HG02678 (cell line): Measurements from ENCODE around the gene CREB1.

Experiments used
- ATAC-seq: cut with Tn5 transposase; IDR thresholded peaks from one replicate; pipeline ENCODE4 v1.9.1; 2021; ENCODE audit warnings: mild to moderate bottlenecking, moderate library complexity; ENCODE audit not compliant: unreplicated experiment

The CREB1 gene

GRCh38 chr2:207503234-207503633, 26.5 kb upstream of the CREB1 start:
- ATAC-seq, result peak; percentile 70

- ATAC-seq, result no peak
Measured at GRCh38 chr2:207504513-207505170, 25.1 kb upstream of the CREB1 start.

- peak; percentile 43 for ATAC-seq
Measured at GRCh38 chr2:207505171-207505570, 24.6 kb upstream of the CREB1 start.

- no peak for ATAC-seq
Measured at GRCh38 chr2:207505728-207506127, 24.0 kb upstream of the CREB1 start.

- no peak for ATAC-seq
Measured at GRCh38 chr2:207506426-207506825, 23.3 kb upstream of the CREB1 start.

- no peak for ATAC-seq
Measured at GRCh38 chr2:207510148-207510547, 19.6 kb upstream of the CREB1 start.

GRCh38 chr2:207511851-207512250, 17.9 kb upstream of the CREB1 start:
- no peak for ATAC-seq

GRCh38 chr2:207512356-207512755, 17.4 kb upstream of the CREB1 start:
- ATAC-seq, result no peak

- no peak for ATAC-seq
Measured at GRCh38 chr2:207513551-207514257, 16.1 kb upstream of the CREB1 start.

- no peak for ATAC-seq
Measured at GRCh38 chr2:207514451-207514850, 15.3 kb upstream of the CREB1 start.

GRCh38 chr2:207515671-207516070, 14.1 kb upstream of the CREB1 start:
- ATAC-seq, result no peak

GRCh38 chr2:207516206-207516605, 13.6 kb upstream of the CREB1 start:
- ATAC-seq, result no peak

- ATAC-seq, result no peak
Measured at GRCh38 chr2:207523005-207523404, 6.8 kb upstream of the CREB1 start.

- ATAC-seq, result no peak
Measured at GRCh38 chr2:207525296-207525695, 4.5 kb upstream of the CREB1 start.

GRCh38 chr2:207528980-207529329, 807 bp upstream of the CREB1 start:
- peak; percentile 10 for ATAC-seq

- peak; percentile 11 for ATAC-seq
Measured at GRCh38 chr2:207530160-207531031, 634 bp downstream of the CREB1 start.

- ATAC-seq, result no peak
Measured at GRCh38 chr2:207531032-207531952, 1.5 kb downstream of the CREB1 start.

GRCh38 chr2:207532676-207533075, 2.9 kb downstream of the CREB1 start:
- no peak for ATAC-seq

GRCh38 chr2:207533461-207534008, 3.8 kb downstream of the CREB1 start:
- ATAC-seq, result no peak

- no peak for ATAC-seq
Measured at GRCh38 chr2:207534417-207534816, 4.7 kb downstream of the CREB1 start.
